WTC11 (cell line): Measurements from ENCODE around the gene CD40. TPM values are rescaled to one million over a fixed set of nuclear protein-coding genes. Genes with fewer than 3 reads are reported as not detected.

Experiments
- ATAC-seq: fragments of 200-7000 bp; cut with Tn5 transposase; 2 replicates; pipeline ENCODE4 v1.10.0; 2021; ENCODE audit warnings: mild to moderate bottlenecking, moderate library complexity
- CTCF ChIA-PET: fragments of 300-600 bp; sonication (Branson Sonifier 250); formaldehyde crosslinking; loops from one replicate; lab custom pipeline; 2021; ENCODE audit warnings: antibody characterized with exemption; lab: Charles Lee
- POLR2A ChIA-PET: fragments of 350-600 bp; sonication (Branson Sonifier 250); formaldehyde crosslinking; loops from one replicate; lab custom pipeline; 2021; ENCODE audit warnings: antibody characterized with exemption; lab: Charles Lee
- DNase-seq: peaks from one replicate; pipeline ENCODE4 v3.0.0; 2021; ENCODE audit warnings: low spot score
- H3K27ac Mint-ChIP-seq: 2 replicates; pipeline ENCODE4 v1.8.0; 2021; ENCODE audit warnings: mixed read lengths
- H3K27me3 Mint-ChIP-seq: 2 replicates; pipeline ENCODE4 v1.8.0; 2021; ENCODE audit warnings: low read depth, mild to moderate bottlenecking, moderate library complexity, mixed read lengths
- H3K36me3 Mint-ChIP-seq: 2 replicates; pipeline ENCODE4 v1.8.0; 2021; ENCODE audit warnings: mixed read lengths
- H3K4me1 Mint-ChIP-seq: 2 replicates; pipeline ENCODE4 v1.8.0; 2022; ENCODE audit warnings: mixed read lengths
- H3K4me3 Mint-ChIP-seq: 2 replicates; pipeline ENCODE4 v1.8.0; 2021; ENCODE audit warnings: mild to moderate bottlenecking, moderate library complexity, mixed read lengths
- H3K9me3 Mint-ChIP-seq: 2 replicates; pipeline ENCODE4 v1.8.0; 2021; ENCODE audit warnings: mixed read lengths
- AFF4 ChIP-seq: sonication (generic); formaldehyde crosslinking; IDR thresholded peaks from 2 replicates; pipeline ENCODE4 v1.8.1; 2023; ENCODE audit warnings: mild to moderate bottlenecking, missing genetic modification reagents, borderline replicate concordance
- CREB1 ChIP-seq: sonication (generic); formaldehyde crosslinking; IDR thresholded peaks from 2 replicates; pipeline ENCODE4 v1.8.0; 2023; ENCODE audit warnings: mild to moderate bottlenecking, missing genetic modification reagents
- CREM ChIP-seq: sonication (generic); formaldehyde crosslinking; IDR thresholded peaks from 2 replicates; pipeline ENCODE4 v1.8.1; 2022; ENCODE audit warnings: mild to moderate bottlenecking, missing genetic modification reagents, moderate library complexity
- FOXP1 ChIP-seq: sonication (generic); formaldehyde crosslinking; IDR thresholded peaks from 2 replicates; pipeline ENCODE4 v1.8.0; 2022; ENCODE audit warnings: missing genetic modification reagents, mild to moderate bottlenecking, moderate library complexity, borderline replicate concordance
- GTF2I ChIP-seq: fragments of 250-450 bp; sonication (Bioruptor Pico); conservative IDR thresholded peaks from 2 replicates; pipeline ENCODE4 v1.4.0; 2021; ENCODE audit warnings: mild to moderate bottlenecking
- NFATC4 ChIP-seq: fragments of 250-450 bp; sonication (Bioruptor Pico); IDR thresholded peaks from 2 replicates; pipeline ENCODE4 v1.9.0; 2021; ENCODE audit warnings: mild to moderate bottlenecking
- PRDM15 ChIP-seq: sonication (generic); formaldehyde crosslinking; IDR thresholded peaks from 2 replicates; pipeline ENCODE4 v1.8.0; 2022; ENCODE audit warnings: missing genetic modification reagents
- ZBTB43 ChIP-seq: sonication (generic); formaldehyde crosslinking; IDR thresholded peaks from 2 replicates; pipeline ENCODE4 v1.8.1; 2023; ENCODE audit warnings: mild to moderate bottlenecking, missing genetic modification reagents
- total RNA-seq: library from RNA; stranded (reverse); gene quantifications from 3 replicates; pipeline ENCODE4 v1.2.3, GENCODE V29; 2021
- TF ChIP-seq, protein P1 (sequence below): sonication (generic); formaldehyde crosslinking; IDR thresholded peaks from 2 replicates; pipeline ENCODE4 v1.8.1; 2022; ENCODE audit warnings: missing genetic modification reagents, borderline replicate concordance
- TF ChIP-seq, protein P2 (sequence below): sonication (generic); formaldehyde crosslinking; IDR thresholded peaks from 2 replicates; pipeline ENCODE4 v1.8.1; 2022; ENCODE audit warnings: low read depth, mild to moderate bottlenecking, moderate library complexity, missing genetic modification reagents, borderline replicate concordance
- TF ChIP-seq, protein P3 (sequence below): fragments of 250-450 bp; sonication (Bioruptor Pico); IDR thresholded peaks from 2 replicates; pipeline ENCODE4 v2.1.2; 2022; ENCODE audit warnings: mild to moderate bottlenecking, moderate library complexity
- TF ChIP-seq, protein P4 (sequence below): sonication (generic); formaldehyde crosslinking; IDR thresholded peaks from 2 replicates; pipeline ENCODE4 v1.8.1; 2023; ENCODE audit warnings: mild to moderate bottlenecking, moderate library complexity, missing genetic modification reagents

CD40 gene
- total RNA-seq, 1 experiment from 2014 or later, result 14.8 TPM

DNA sequence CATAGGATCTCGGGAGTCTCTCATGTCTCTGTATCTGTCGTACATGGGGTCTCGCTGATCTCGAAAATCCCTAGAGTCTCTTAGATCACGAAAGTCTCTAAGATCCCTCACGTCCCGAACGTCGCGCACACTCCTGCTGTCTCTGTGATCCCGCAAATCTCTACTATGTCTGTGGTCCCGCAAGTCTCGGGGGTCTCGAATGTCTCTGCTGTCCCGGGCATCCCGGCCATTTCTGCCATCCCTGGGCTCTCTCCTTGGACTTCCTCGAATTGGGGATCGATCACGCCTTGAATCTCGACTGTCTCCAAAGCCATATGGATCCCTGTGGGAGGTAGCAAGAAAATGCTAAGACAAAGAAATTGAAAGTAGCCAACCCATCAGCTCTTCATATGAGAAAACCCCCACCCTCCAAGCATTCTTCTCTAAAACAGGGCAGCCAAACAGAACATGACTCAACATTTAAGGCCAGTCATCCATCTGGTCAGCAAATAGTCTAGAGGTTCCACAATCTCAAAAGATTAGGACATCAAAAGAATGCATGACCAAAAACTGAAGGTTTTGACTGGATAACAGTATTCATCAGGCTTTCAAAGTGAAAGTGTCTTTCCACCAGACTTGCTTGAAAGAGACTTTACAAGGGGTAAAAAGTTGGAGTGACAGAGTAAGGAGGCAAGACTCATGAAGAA lies 47.8 kb upstream of the CD40 start (continued):
- no peak for TF ChIP-seq ZBTB43 (CRISPR knock-in tag)
- TF ChIP-seq FOXP1 (CRISPR knock-in tag), result no peak

GRCh38 chr20:46071573-46071972 lies 46.5 kb upstream of the CD40 start:
- peaks cover 21% of the 10 kb centered on the region for H3K36me3 Mint-ChIP-seq
- DNase-seq (no peak), ATAC-seq (no peak)
- peaks cover 8% of the 10 kb centered on the region for H3K4me1 Mint-ChIP-seq
- TF ChIP-seq CREM (CRISPR knock-in tag), result no peak
- TF ChIP-seq, protein P1, sequence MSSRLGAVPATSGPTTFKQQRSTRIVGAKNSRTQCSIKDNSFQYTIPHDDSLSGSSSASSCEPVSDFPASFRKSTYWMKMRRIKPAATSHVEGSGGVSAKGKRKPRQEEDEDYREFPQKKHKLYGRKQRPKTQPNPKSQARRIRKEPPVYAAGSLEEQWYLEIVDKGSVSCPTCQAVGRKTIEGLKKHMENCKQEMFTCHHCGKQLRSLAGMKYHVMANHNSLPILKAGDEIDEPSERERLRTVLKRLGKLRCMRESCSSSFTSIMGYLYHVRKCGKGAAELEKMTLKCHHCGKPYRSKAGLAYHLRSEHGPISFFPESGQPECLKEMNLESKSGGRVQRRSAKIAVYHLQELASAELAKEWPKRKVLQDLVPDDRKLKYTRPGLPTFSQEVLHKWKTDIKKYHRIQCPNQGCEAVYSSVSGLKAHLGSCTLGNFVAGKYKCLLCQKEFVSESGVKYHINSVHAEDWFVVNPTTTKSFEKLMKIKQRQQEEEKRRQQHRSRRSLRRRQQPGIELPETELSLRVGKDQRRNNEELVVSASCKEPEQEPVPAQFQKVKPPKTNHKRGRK (CRISPR knock-in tag), result no peak
- peak; percentile 81 for TF ChIP-seq PRDM15
- CTCF ChIA-PET, result no interaction called here
- H3K27ac Mint-ChIP-seq, result no peak overlapping the region
- H3K27me3 Mint-ChIP-seq, result no peaks in the 10 kb centered on the region
- POLR2A ChIA-PET, result no interaction called here
- H3K9me3 Mint-ChIP-seq, result no peaks in the 10 kb centered on the region
- no peak overlapping the region for H3K4me3 Mint-ChIP-seq

- no peak overlapping the region for H3K4me3 Mint-ChIP-seq
- no peak for DNase-seq
- H3K9me3 Mint-ChIP-seq, result no peaks in the 10 kb centered on the region
- H3K36me3 Mint-ChIP-seq, result peaks cover 16% of the 10 kb centered on the region
- no peaks in the 10 kb centered on the region for H3K27me3 Mint-ChIP-seq
- H3K4me1 Mint-ChIP-seq, result peaks cover 20% of the 10 kb centered on the region
- ATAC-seq, result no peak
- no peak for TF ChIP-seq CREB1 (CRISPR knock-in tag)
- TF ChIP-seq AFF4 (CRISPR knock-in tag), result no peak
- TF ChIP-seq, protein P2, sequence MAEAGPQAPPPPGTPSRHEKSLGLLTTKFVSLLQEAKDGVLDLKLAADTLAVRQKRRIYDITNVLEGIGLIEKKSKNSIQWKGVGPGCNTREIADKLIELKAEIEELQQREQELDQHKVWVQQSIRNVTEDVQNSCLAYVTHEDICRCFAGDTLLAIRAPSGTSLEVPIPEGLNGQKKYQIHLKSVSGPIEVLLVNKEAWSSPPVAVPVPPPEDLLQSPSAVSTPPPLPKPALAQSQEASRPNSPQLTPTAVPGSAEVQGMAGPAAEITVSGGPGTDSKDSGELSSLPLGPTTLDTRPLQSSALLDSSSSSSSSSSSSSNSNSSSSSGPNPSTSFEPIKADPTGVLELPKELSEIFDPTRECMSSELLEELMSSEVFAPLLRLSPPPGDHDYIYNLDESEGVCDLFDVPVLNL (CRISPR knock-in tag), result no peak
- TF ChIP-seq GTF2I (CRISPR knock-in tag), result no peak
- TF ChIP-seq, protein P3, sequence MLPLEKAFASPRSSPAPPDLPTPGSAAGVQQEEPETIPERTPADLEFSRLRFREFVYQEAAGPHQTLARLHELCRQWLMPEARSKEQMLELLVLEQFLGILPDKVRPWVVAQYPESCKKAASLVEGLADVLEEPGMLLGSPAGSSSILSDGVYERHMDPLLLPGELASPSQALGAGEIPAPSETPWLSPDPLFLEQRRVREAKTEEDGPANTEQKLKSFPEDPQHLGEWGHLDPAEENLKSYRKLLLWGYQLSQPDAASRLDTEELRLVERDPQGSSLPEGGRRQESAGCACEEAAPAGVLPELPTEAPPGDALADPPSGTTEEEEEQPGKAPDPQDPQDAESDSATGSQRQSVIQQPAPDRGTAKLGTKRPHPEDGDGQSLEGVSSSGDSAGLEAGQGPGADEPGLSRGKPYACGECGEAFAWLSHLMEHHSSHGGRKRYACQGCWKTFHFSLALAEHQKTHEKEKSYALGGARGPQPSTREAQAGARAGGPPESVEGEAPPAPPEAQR (CRISPR knock-in tag), result no peak
- TF ChIP-seq, protein P4, sequence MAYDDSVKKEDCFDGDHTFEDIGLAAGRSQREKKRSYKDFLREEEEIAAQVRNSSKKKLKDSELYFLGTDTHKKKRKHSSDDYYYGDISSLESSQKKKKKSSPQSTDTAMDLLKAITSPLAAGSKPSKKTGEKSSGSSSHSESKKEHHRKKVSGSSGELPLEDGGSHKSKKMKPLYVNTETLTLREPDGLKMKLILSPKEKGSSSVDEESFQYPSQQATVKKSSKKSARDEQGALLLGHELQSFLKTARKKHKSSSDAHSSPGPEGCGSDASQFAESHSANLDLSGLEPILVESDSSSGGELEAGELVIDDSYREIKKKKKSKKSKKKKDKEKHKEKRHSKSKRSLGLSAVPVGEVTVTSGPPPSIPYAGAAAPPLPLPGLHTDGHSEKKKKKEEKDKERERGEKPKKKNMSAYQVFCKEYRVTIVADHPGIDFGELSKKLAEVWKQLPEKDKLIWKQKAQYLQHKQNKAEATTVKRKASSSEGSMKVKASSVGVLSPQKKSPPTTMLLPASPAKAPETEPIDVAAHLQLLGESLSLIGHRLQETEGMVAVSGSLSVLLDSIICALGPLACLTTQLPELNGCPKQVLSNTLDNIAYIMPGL (CRISPR knock-in tag), result no peak
- no peak for TF ChIP-seq NFATC4 (CRISPR knock-in tag)
- no peak overlapping the region for H3K27ac Mint-ChIP-seq
- POLR2A ChIA-PET, result interaction anchor here (1.0 kb wide), 1 partner anchor 11 kb away, joined by 3 read pairs; no protein-coding TSS in a partner anchor
- CTCF ChIA-PET, result interaction anchor here (1.4 kb wide), 1 partner anchor 103 kb away, joined by 3 read pairs; no protein-coding TSS in a partner anchor
These were observed 45.1 kb upstream of the CD40 start for GRCh38 chr20:46073024-46073423.
